CD14-positive monocyte (primary cell): ENCODE data around the gene RNF135. TPM values are rescaled to one million over a fixed set of nuclear protein-coding genes. Genes with fewer than 3 reads are reported as not detected.
A peak's percentile ranks its signal among the peaks of the same experiment; 100 is the strongest.

Experiments
- DNase-seq, 3 donors: peaks; one replicate each; pipeline ENCODE4 v3.0.0-alpha.2; 2011 to 2022
- H2AFZ ChIP-seq: 2 replicates; pipeline ENCODE4 v1.6.0; 2012; ENCODE audit warnings: mild to moderate bottlenecking, low read depth, low read length, inconsistent platforms; ENCODE audit not compliant: insufficient read depth, poor library complexity, severe bottlenecking
- H3K27ac ChIP-seq, 2 donors: 1 replicate in 1 of 2; 2 replicates in 1 of 2; pipeline ENCODE4 v1.5.1; 2012 to 2013; ENCODE audit warnings: low read length in 2 of 2, control low read depth in 1 of 2, inconsistent platforms in 1 of 2, low read depth in 1 of 2, mild to moderate bottlenecking in 1 of 2
- H3K27me3 ChIP-seq, 2 donors: one replicate each; pipeline versions ENCODE4 v1.6.0 to v1.6.1; 2011 to 2013; ENCODE audit warnings: low read length in 2 of 2; ENCODE audit not compliant: control insufficient read depth in 2 of 2, insufficient read depth in 2 of 2
- H3K36me3 ChIP-seq, 2 donors: replicated peaks in 1 of 2; 1 replicate in 1 of 2; 2 replicates in 1 of 2; pipeline versions ENCODE4 v1.5.1 to v1.6.1; 2012 to 2013; ENCODE audit warnings: low read length in 2 of 2, control low read depth in 1 of 2, inconsistent platforms in 1 of 2, mild to moderate bottlenecking in 1 of 2; ENCODE audit not compliant: insufficient read depth in 2 of 2, control insufficient read depth in 1 of 2
- H3K4me1 ChIP-seq, 2 donors: 1 replicate in 1 of 2; 2 replicates in 1 of 2; pipeline versions ENCODE4 v1.5.1 to v1.6.1; 2012 to 2013; ENCODE audit warnings: low read length in 2 of 2, control low read depth in 1 of 2, inconsistent platforms in 1 of 2, mild to moderate bottlenecking in 1 of 2, moderate library complexity in 1 of 2; ENCODE audit not compliant: insufficient read depth in 2 of 2, control insufficient read depth in 1 of 2
- H3K4me2 ChIP-seq: replicated peaks from 2 replicates; pipeline ENCODE3; 2012; ENCODE audit warnings: low read length, moderate library complexity, mild to moderate bottlenecking; ENCODE audit not compliant: poor library complexity, severe bottlenecking; ENCODE audit errors: extremely low read depth
- H3K4me3 ChIP-seq, 3 experiments: fragments of 200-600 bp in 1 of 3; sonication (generic) in 1 of 3; replicated peaks in 1 of 3; 1 replicate in 2 of 3; 2 replicates in 1 of 3; pipeline ENCODE4 v1.5.1; 2011 to 2013; ENCODE audit warnings: low read length in 3 of 3, mild to moderate bottlenecking in 3 of 3, control low read depth in 2 of 3, low read depth in 2 of 3, inconsistent platforms in 1 of 3, moderate library complexity in 1 of 3
- H3K79me2 ChIP-seq: 2 replicates; pipeline ENCODE4 v1.6.0; 2012; ENCODE audit warnings: mild to moderate bottlenecking, control low read depth, inconsistent platforms, low read length, moderate library complexity; ENCODE audit not compliant: insufficient read depth
- H3K9ac ChIP-seq: 2 replicates; pipeline ENCODE4 v1.6.0; 2017; ENCODE audit warnings: low read length, mild to moderate bottlenecking; ENCODE audit not compliant: insufficient read depth, poor library complexity, severe bottlenecking
- H3K9me3 ChIP-seq, 2 donors: replicated peaks in 1 of 2; 1 replicate in 1 of 2; 2 replicates in 1 of 2; pipeline versions ENCODE4 v1.5.1 to v1.6.1; 2012 to 2013; ENCODE audit warnings: low read length in 2 of 2, control low read depth in 1 of 2; ENCODE audit not compliant: control insufficient read depth in 1 of 2, insufficient read depth in 1 of 2
- H4K20me1 ChIP-seq: 2 replicates; pipeline ENCODE4 v1.6.0; 2012; ENCODE audit warnings: mild to moderate bottlenecking, low read length, control low read depth, moderate library complexity; ENCODE audit not compliant: insufficient read depth
- H3K27ac Mint-ChIP-seq, 7 donors: one replicate each; pipeline ENCODE4 v1.8.0; 2020; ENCODE audit warnings: mild to moderate bottlenecking in 7 of 7, mixed read lengths in 7 of 7, moderate library complexity in 6 of 7, inconsistent platforms in 2 of 7
- H3K27me3 Mint-ChIP-seq, 3 donors: one replicate each; pipeline ENCODE4 v1.8.0; 2021 to 2022; ENCODE audit warnings: low read depth in 3 of 3, mild to moderate bottlenecking in 3 of 3, mixed read lengths in 3 of 3, moderate library complexity in 3 of 3, inconsistent platforms in 1 of 3
- H3K36me3 Mint-ChIP-seq, 2 donors: one replicate each; pipeline ENCODE4 v1.8.0; 2020; ENCODE audit warnings: mixed read lengths in 2 of 2, inconsistent platforms in 1 of 2, mild to moderate bottlenecking in 1 of 2
- H3K4me1 Mint-ChIP-seq: one replicate; pipeline ENCODE4 v1.8.0; 2020; ENCODE audit warnings: mild to moderate bottlenecking, mixed read lengths
- H3K4me3 Mint-ChIP-seq, 2 donors: one replicate each; pipeline ENCODE4 v1.8.0; 2020; ENCODE audit warnings: mild to moderate bottlenecking in 2 of 2, mixed read lengths in 2 of 2, moderate library complexity in 1 of 2
- H3K9me3 Mint-ChIP-seq, 7 donors: one replicate each; pipeline ENCODE4 v1.8.0; 2020 to 2022; ENCODE audit warnings: mixed read lengths in 7 of 7, mild to moderate bottlenecking in 6 of 7, moderate library complexity in 6 of 7, inconsistent platforms in 2 of 7
- WGBS: methylation state at CpG from one replicate; pipeline ENCODE4 v1.1.5; 2013; ENCODE audit warnings: missing lambda C conversion rate; ENCODE audit not compliant: insufficient coverage; 5-methylcytosine and 5-hydroxymethylcytosine counted together
- intact Hi-C, 2 donors: fragments of 100-400 bp; cut with micrococcal nuclease; formaldehyde crosslinking; loops; one replicate each; pipeline versions ENCODE4 v1.15.0 to v1.15.1; 2023
- polyA plus RNA-seq, 3 donors: library from polyadenylated mRNA; depleted of rRNA in 1 of 3; unstranded in 2 of 3; stranded (reverse) in 1 of 3; fragments of 300-500 nt in 2 of 3; fragments of >200 nt in 1 of 3; fragmentation: Illumina TruSeq in 2 of 3; gene quantifications; 1 replicate in 2 of 3; 2 replicates in 1 of 3; pipeline ENCODE4 v1.2.3, GENCODE V29; 2012 to 2021
- TF ChIP-seq, protein P1 (sequence below): fragments of 200-600 bp; IDR thresholded peaks from one replicate; pipeline ENCODE4 v1.8.0; 2022; ENCODE audit warnings: antibody characterized with exemption, mild to moderate bottlenecking

The RNF135 gene
- polyA plus RNA-seq, 3 donors: 51.4 to 74.8 (median 66.6) TPM

- no CpG with 5 or more reads among the region's 2 CpGs for WGBS
- H3K9me3 Mint-ChIP-seq: peaks cover 0 to 2% (median 0%) of the 10 kb centered on the region in 7 donors
- H3K79me2 ChIP-seq: peaks cover 5% of the 10 kb centered on the region
- H3K9me3 ChIP-seq: no peaks in the 10 kb centered on the region
- DNase-seq: no peak
- H3K4me1 Mint-ChIP-seq: peaks cover 23% of the 10 kb centered on the region
- H2AFZ ChIP-seq: no peak overlapping the region
- H3K4me3 Mint-ChIP-seq: no peak overlapping the region
- peaks cover 0 to 4% of the 10 kb centered on the region in 2 donors for H3K27me3 ChIP-seq
- peaks cover 5 to 8% (median 5%) of the 10 kb centered on the region in 3 donors for H3K27me3 Mint-ChIP-seq
- no peak overlapping the region for H3K4me2 ChIP-seq
- peaks cover 11% of the 10 kb centered on the region for H4K20me1 ChIP-seq
- intact Hi-C loops: no loop called here
- H3K27ac ChIP-seq: no peak overlapping the region
- H3K36me3 ChIP-seq: peaks cover 45 to 62% of the 10 kb centered on the region in 2 donors
- TF ChIP-seq, protein P1, sequence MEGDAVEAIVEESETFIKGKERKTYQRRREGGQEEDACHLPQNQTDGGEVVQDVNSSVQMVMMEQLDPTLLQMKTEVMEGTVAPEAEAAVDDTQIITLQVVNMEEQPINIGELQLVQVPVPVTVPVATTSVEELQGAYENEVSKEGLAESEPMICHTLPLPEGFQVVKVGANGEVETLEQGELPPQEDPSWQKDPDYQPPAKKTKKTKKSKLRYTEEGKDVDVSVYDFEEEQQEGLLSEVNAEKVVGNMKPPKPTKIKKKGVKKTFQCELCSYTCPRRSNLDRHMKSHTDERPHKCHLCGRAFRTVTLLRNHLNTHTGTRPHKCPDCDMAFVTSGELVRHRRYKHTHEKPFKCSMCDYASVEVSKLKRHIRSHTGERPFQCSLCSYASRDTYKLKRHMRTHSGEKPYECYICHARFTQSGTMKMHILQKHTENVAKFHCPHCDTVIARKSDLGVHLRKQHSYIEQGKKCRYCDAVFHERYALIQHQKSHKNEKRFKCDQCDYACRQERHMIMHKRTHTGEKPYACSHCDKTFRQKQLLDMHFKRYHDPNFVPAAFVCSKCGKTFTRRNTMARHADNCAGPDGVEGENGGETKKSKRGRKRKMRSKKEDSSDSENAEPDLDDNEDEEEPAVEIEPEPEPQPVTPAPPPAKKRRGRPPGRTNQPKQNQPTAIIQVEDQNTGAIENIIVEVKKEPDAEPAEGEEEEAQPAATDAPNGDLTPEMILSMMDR: no peak
- H3K9ac ChIP-seq: no peak overlapping the region
- no peak overlapping the region for H3K4me3 ChIP-seq
- peak overlapping the region in 2 of 7 donors; percentile 58 to 83 for H3K27ac Mint-ChIP-seq
- peaks cover 17 to 26% of the 10 kb centered on the region in 2 donors for H3K4me1 ChIP-seq
- peaks cover 64 to 68% of the 10 kb centered on the region in 2 donors for H3K36me3 Mint-ChIP-seq
Measured at GRCh38 chr17:31004160-31004559, 33.3 kb downstream of the RNF135 start.

DNA sequence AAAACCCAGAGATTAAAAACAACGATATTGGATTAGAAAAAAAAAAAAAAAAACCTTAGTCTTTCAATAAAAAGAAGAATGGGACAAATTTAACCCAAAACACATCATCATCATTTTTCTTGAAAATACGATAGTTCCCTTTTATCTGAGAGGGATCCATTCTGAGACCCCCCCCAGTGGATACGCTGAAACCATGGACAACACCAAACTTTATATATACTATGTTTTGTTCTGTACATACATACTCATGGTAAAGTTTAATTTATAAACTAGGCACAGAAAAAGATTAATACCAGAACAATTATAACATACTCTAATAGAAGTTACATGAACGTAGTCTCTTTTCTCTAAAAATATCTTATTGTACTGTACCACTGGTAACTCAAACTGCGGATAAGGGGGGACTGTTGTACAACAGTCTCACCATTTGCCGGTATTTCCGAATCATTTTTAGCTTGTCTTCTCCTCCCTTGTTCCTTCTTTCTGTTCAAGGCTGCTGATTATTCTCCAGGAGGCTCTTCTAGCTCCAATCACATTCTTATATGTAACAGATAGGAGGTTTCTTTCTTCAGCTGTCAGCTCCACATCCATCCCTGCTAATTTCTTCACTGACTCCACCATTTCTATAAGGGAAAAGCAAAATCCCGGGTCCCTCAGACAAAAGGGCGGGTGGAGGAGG is 37.0 kb downstream of the RNF135 start:
- peaks cover 5 to 9% (median 6%) of the 10 kb centered on the region in 3 donors for H3K27me3 Mint-ChIP-seq
- peaks cover 14 to 26% of the 10 kb centered on the region in 2 donors for H3K36me3 ChIP-seq
- no peaks in the 10 kb centered on the region for H3K9me3 ChIP-seq
- H3K27ac Mint-ChIP-seq: peak overlapping the region in 4 of 7 donors; percentile 17 to 65 (median 44)
- H2AFZ ChIP-seq: peak overlapping the region; percentile 91
- TF ChIP-seq, protein P1: no peak
- WGBS: 48% methylated on average over 4 of the region's 9 CpGs
- H3K27ac ChIP-seq: peak overlapping the region in 1 of 2 donors; percentile 38
- peaks cover 0 to 5% of the 10 kb centered on the region in 2 donors for H3K27me3 ChIP-seq
- no peaks in the 10 kb centered on the region for H4K20me1 ChIP-seq
- H3K4me2 ChIP-seq: peak overlapping the region; percentile 88
- H3K36me3 Mint-ChIP-seq: peaks cover 37 to 40% of the 10 kb centered on the region in 2 donors
- peak overlapping the region; percentile 91 to 94 for H3K4me3 Mint-ChIP-seq
- peaks cover 18 to 28% of the 10 kb centered on the region in 2 donors for H3K4me1 ChIP-seq
- H3K79me2 ChIP-seq: peaks cover 5% of the 10 kb centered on the region
- H3K4me3 ChIP-seq: peak overlapping the region; percentile 40 to 85 (median 40)
- intact Hi-C loops: loop anchor here in 1 of 2 donors (5.0 kb wide), 1 partner anchor 209 kb away; no protein-coding TSS in a partner anchor
- peaks cover 0 to 2% (median 0%) of the 10 kb centered on the region in 7 donors for H3K9me3 Mint-ChIP-seq
- no peak for DNase-seq
- peak overlapping the region; percentile 71 for H3K9ac ChIP-seq
- peaks cover 27% of the 10 kb centered on the region for H3K4me1 Mint-ChIP-seq
